Measurements from ENCODE around the gene PPP6R3.
"Not testable (repeated sequence)": the region's sequence is repeated elsewhere in the genome, so short reads cannot be mapped to it uniquely, and the experiment has no call there.

Gene PPP6R3

GRCh38 chr11:68632802-68633201, 172.2 kb downstream of the PPP6R3 start:
- Histone ChIP-seq H4K20me1 (ENCODE audit: insufficient read depth, low read length) (no peaks in the 10 kb centered on the region), H3K9me3 (ENCODE audit: insufficient read depth, low read length, severe bottlenecking) (no peaks in the 10 kb centered on the region), H3K27me3 (ENCODE audit: insufficient read depth, low read length, poor library complexity) (peaks cover 6% of the 10 kb centered on the region), H3K36me3 (ENCODE audit: insufficient read depth, low read length) (no peaks in the 10 kb centered on the region), H3K9ac (ENCODE audit: low read depth, low read length) (no peak overlapping the region), H3K79me2 (ENCODE audit: insufficient read depth, low read length) (no peaks in the 10 kb centered on the region), H3K4me2 (ENCODE audit: insufficient read depth, low read length) (no peak overlapping the region), H3K4me1 (ENCODE audit: insufficient read depth, low read length) (no peaks in the 10 kb centered on the region), H2AFZ (ENCODE audit: low read depth, low read length) (no peak overlapping the region), H3K4me3 (ENCODE audit: low read depth in 1 of 2, low read length in 2 of 2) (no peak overlapping the region), H3K27ac (ENCODE audit: low read length) (no peak overlapping the region)
- ATAC-seq (ENCODE audit: insufficient read depth, low read depth) (peak; percentile 77), DNase-seq (peak; percentile 62)
- peak; percentile 70 for TF ChIP-seq CTCF (IDR thresholded peaks at IDR 0.05; ENCODE audit: borderline replicate concordance, extremely low read depth, low read length, poor library complexity, severe bottlenecking)
- TF ChIP-seq EZH2 (IDR thresholded peaks at IDR 0.05; ENCODE audit: borderline replicate concordance, low read depth, low read length, severe bottlenecking), result no peak

DNA sequence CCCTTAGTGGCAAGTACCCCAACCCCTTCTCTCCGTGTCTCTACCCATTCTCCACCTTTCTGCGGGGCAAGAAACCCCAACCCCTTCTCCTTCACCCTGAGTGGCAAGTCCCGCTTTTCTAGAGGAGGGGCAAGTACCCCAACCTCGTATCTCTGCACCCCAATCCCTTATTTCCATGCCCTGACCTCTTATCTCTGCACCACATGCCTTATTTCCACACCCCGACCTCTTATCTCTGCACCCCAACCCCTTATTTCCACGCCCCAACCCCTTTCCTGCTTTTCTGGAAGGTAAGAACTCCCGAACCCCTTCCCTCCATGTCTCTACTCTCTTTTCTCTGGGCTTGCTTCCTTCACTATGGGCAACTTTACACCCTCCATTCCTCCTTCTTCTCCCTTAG, 174.1 kb downstream of the PPP6R3 start:
- H3K9ac ChIP-seq (ENCODE audit: low read depth, low read length); ATAC-seq (ENCODE audit: insufficient read depth, low read depth); H3K27ac ChIP-seq (ENCODE audit: low read length); H3K9me3 ChIP-seq (ENCODE audit: insufficient read depth, low read length, severe bottlenecking); DNase-seq; H3K36me3 ChIP-seq (ENCODE audit: insufficient read depth, low read length); H4K20me1 ChIP-seq (ENCODE audit: insufficient read depth, low read length); H2AFZ ChIP-seq (ENCODE audit: low read depth, low read length); H3K79me2 ChIP-seq (ENCODE audit: insufficient read depth, low read length); H3K4me1 ChIP-seq (ENCODE audit: insufficient read depth, low read length); H3K27me3 ChIP-seq (ENCODE audit: insufficient read depth, low read length, poor library complexity); H3K4me2 ChIP-seq (ENCODE audit: insufficient read depth, low read length); H3K4me3 ChIP-seq (ENCODE audit: low read depth in 1 of 2, low read length in 2 of 2): not testable (repeated sequence)

- not testable (repeated sequence) for H3K4me3 ChIP-seq (ENCODE audit: low read depth in 1 of 2, low read length in 2 of 2); H3K9ac ChIP-seq (ENCODE audit: low read depth, low read length); H3K27me3 ChIP-seq (ENCODE audit: insufficient read depth, low read length, poor library complexity); H3K9me3 ChIP-seq (ENCODE audit: insufficient read depth, low read length, severe bottlenecking); DNase-seq; H3K79me2 ChIP-seq (ENCODE audit: insufficient read depth, low read length); H3K36me3 ChIP-seq (ENCODE audit: insufficient read depth, low read length); H2AFZ ChIP-seq (ENCODE audit: low read depth, low read length); H3K27ac ChIP-seq (ENCODE audit: low read length); H3K4me2 ChIP-seq (ENCODE audit: insufficient read depth, low read length); H4K20me1 ChIP-seq (ENCODE audit: insufficient read depth, low read length); ATAC-seq (ENCODE audit: insufficient read depth, low read depth); H3K4me1 ChIP-seq (ENCODE audit: insufficient read depth, low read length)
Measured at GRCh38 chr11:68635172-68635571, 174.6 kb downstream of the PPP6R3 start.

GRCh38 chr11:68635883-68636282, 175.3 kb downstream of the PPP6R3 start:
- not testable (repeated sequence) for ATAC-seq (ENCODE audit: insufficient read depth, low read depth); H2AFZ ChIP-seq (ENCODE audit: low read depth, low read length); H4K20me1 ChIP-seq (ENCODE audit: insufficient read depth, low read length); H3K9ac ChIP-seq (ENCODE audit: low read depth, low read length); H3K79me2 ChIP-seq (ENCODE audit: insufficient read depth, low read length); H3K4me1 ChIP-seq (ENCODE audit: insufficient read depth, low read length); H3K4me2 ChIP-seq (ENCODE audit: insufficient read depth, low read length); H3K9me3 ChIP-seq (ENCODE audit: insufficient read depth, low read length, severe bottlenecking); H3K4me3 ChIP-seq (ENCODE audit: low read depth in 1 of 2, low read length in 2 of 2); H3K36me3 ChIP-seq (ENCODE audit: insufficient read depth, low read length); H3K27me3 ChIP-seq (ENCODE audit: insufficient read depth, low read length, poor library complexity); DNase-seq; H3K27ac ChIP-seq (ENCODE audit: low read length)

DNA sequence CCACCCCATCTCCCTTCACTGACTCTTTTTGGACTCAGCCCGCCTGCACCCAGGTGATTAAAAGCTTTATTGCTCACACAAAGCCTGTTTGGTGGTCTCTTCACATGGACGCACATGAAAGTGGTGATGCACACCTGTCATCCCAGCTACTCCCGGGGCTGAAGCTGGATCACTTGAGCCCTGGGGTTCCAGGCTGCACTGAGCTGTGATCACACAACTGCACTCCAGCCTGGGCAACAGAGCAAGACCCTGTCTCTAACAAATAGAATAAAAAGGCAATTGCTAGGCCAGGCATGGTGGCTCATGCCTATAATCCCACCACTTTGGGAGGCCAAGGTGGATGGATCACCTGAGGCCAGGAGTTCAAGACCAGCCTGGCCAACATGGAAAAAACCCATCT, 178.8 kb downstream of the PPP6R3 start:
- H3K27me3 ChIP-seq (ENCODE audit: insufficient read depth, low read length, poor library complexity); ATAC-seq (ENCODE audit: insufficient read depth, low read depth): not testable (repeated sequence)

More for the DNA sequence above, 178.8 kb downstream of the PPP6R3 start:
- H3K36me3 ChIP-seq (ENCODE audit: insufficient read depth, low read length); H4K20me1 ChIP-seq (ENCODE audit: insufficient read depth, low read length); H3K27ac ChIP-seq (ENCODE audit: low read length); H3K9me3 ChIP-seq (ENCODE audit: insufficient read depth, low read length, severe bottlenecking); H3K9ac ChIP-seq (ENCODE audit: low read depth, low read length); H2AFZ ChIP-seq (ENCODE audit: low read depth, low read length); H3K4me1 ChIP-seq (ENCODE audit: insufficient read depth, low read length); H3K4me3 ChIP-seq (ENCODE audit: low read depth in 1 of 2, low read length in 2 of 2); DNase-seq; H3K79me2 ChIP-seq (ENCODE audit: insufficient read depth, low read length); H3K4me2 ChIP-seq (ENCODE audit: insufficient read depth, low read length): not testable (repeated sequence)
